ENCODE data around the gene ESR1.

ESR1 gene

GRCh38 chr6:152098683-152099082 lies 291.2 kb downstream of the ESR1 start:
- no peak for TF ChIP-seq CTCF (IDR thresholded peaks at IDR 0.05)
- Histone ChIP-seq H3K9me3 (no peaks in the 10 kb centered on the region), H3K27ac (no peak overlapping the region), H3K4me3 (ENCODE audit: low read depth in 1 of 2, low read length in 1 of 2) (no peak overlapping the region), H3K27me3 (no peaks in the 10 kb centered on the region), H3K36me3 (no peaks in the 10 kb centered on the region), H3K4me1 (ENCODE audit: control insufficient read depth in 1 of 2, insufficient read depth in 1 of 2, low read depth in 1 of 2, low read length in 1 of 2) (no peaks in the 10 kb centered on the region)

- Histone ChIP-seq H3K36me3 (no peaks in the 10 kb centered on the region), H3K4me1 (ENCODE audit: control insufficient read depth in 1 of 2, insufficient read depth in 1 of 2, low read depth in 1 of 2, low read length in 1 of 2) (no peaks in the 10 kb centered on the region), H3K27ac (no peak overlapping the region), H3K9me3 (no peaks in the 10 kb centered on the region), H3K4me3 (ENCODE audit: low read depth in 1 of 2, low read length in 1 of 2) (no peak overlapping the region), H3K27me3 (no peaks in the 10 kb centered on the region)
- no peak for TF ChIP-seq CTCF (IDR thresholded peaks at IDR 0.05)
These were observed 292.1 kb downstream of the ESR1 start for GRCh38 chr6:152099446-152100182.

GRCh38 chr6:152100183-152100618 lies 292.7 kb downstream of the ESR1 start:
- Histone ChIP-seq H3K27me3 (no peaks in the 10 kb centered on the region), H3K27ac (no peak overlapping the region), H3K36me3 (no peaks in the 10 kb centered on the region), H3K4me1 (ENCODE audit: control insufficient read depth in 1 of 2, insufficient read depth in 1 of 2, low read depth in 1 of 2, low read length in 1 of 2) (no peaks in the 10 kb centered on the region), H3K4me3 (ENCODE audit: low read depth in 1 of 2, low read length in 1 of 2) (no peak overlapping the region), H3K9me3 (no peaks in the 10 kb centered on the region)
- no peak for TF ChIP-seq CTCF (IDR thresholded peaks at IDR 0.05)

- no peak overlapping the region for H3K4me3 ChIP-seq (ENCODE audit: low read depth in 1 of 2, low read length in 1 of 2)
- H3K27ac ChIP-seq, result no peak overlapping the region
- TF ChIP-seq CTCF (IDR thresholded peaks at IDR 0.05), result no peak
- no peaks in the 10 kb centered on the region for H3K4me1 ChIP-seq (ENCODE audit: control insufficient read depth in 1 of 2, insufficient read depth in 1 of 2, low read depth in 1 of 2, low read length in 1 of 2)
- no peaks in the 10 kb centered on the region for H3K9me3 ChIP-seq
- peaks cover 22% of the 10 kb centered on the region for H3K27me3 ChIP-seq
- H3K36me3 ChIP-seq, result no peaks in the 10 kb centered on the region
These were observed 300.5 kb downstream of the ESR1 start for GRCh38 chr6:152107973-152108372.

GRCh38 chr6:152110886-152111820 lies 303.7 kb downstream of the ESR1 start:
- TF ChIP-seq CTCF (IDR thresholded peaks at IDR 0.05), result no peak
- Histone ChIP-seq H3K36me3 (no peaks in the 10 kb centered on the region), H3K27ac (no peak overlapping the region), H3K4me3 (ENCODE audit: low read depth in 1 of 2, low read length in 1 of 2) (no peak overlapping the region), H3K27me3 (peaks cover 22% of the 10 kb centered on the region), H3K9me3 (no peaks in the 10 kb centered on the region), H3K4me1 (ENCODE audit: control insufficient read depth in 1 of 2, insufficient read depth in 1 of 2, low read depth in 1 of 2, low read length in 1 of 2) (no peaks in the 10 kb centered on the region)
